H7 (cell line): ENCODE results near the gene SCN2A. TPM values are rescaled to one million over a fixed set of nuclear protein-coding genes. Genes with fewer than 3 reads are reported as not detected.
"Not testable (repeated sequence)": the region's sequence is repeated elsewhere in the genome, so short reads cannot be mapped to it uniquely, and the experiment has no call there.

ENCODE experiments used
- DNase-seq: peaks from one replicate; pipeline ENCODE4 v3.0.0; 2012
- H3K27me3 ChIP-seq: 2 replicates; pipeline ENCODE4 v1.6.0; 2011; ENCODE audit warnings: mild to moderate bottlenecking, low read length; ENCODE audit not compliant: control insufficient read depth, insufficient read depth
- H3K36me3 ChIP-seq: replicated peaks from 2 replicates; pipeline ENCODE4 v1.5.1; 2011; ENCODE audit warnings: low read length; ENCODE audit not compliant: control insufficient read depth, insufficient read depth
- H3K4me3 ChIP-seq: 2 replicates; pipeline ENCODE4 v1.5.1; 2011; ENCODE audit warnings: low read depth, mild to moderate bottlenecking, control low read depth, low read length, moderate library complexity; ENCODE audit not compliant: insufficient read depth
- total RNA-seq: library from RNA; depleted of rRNA; stranded (reverse); fragments of >200 nt; shearing (Covaris generic); gene quantifications from 2 replicates; pipeline ENCODE4 v1.2.3, GENCODE V29; 2014

The SCN2A gene
- total RNA-seq, 1 experiment from 2014 or later, result under 0.01 TPM

GRCh38 chr2:165237056-165237455 lies 2.2 kb upstream of the SCN2A start:
- no peak for DNase-seq
- Histone ChIP-seq H3K36me3 (no peaks in the 10 kb centered on the region), H3K4me3 (no peak overlapping the region), H3K27me3 (no peaks in the 10 kb centered on the region)

GRCh38 chr2:165238295-165238694 lies 919 bp upstream of the SCN2A start:
- Histone ChIP-seq H3K27me3 (no peaks in the 10 kb centered on the region), H3K4me3 (no peak overlapping the region), H3K36me3 (no peaks in the 10 kb centered on the region)
- DNase-seq, result no peak

GRCh38 chr2:165239856-165240515 lies 772 bp downstream of the SCN2A start:
- H3K4me3 ChIP-seq, result no peak overlapping the region
- H3K36me3 ChIP-seq, result no peaks in the 10 kb centered on the region
- no peak for DNase-seq
- H3K27me3 ChIP-seq, result no peaks in the 10 kb centered on the region

- Histone ChIP-seq H3K27me3 (no peaks in the 10 kb centered on the region), H3K36me3 (no peaks in the 10 kb centered on the region), H3K4me3 (no peak overlapping the region)
- DNase-seq, result no peak
Measured at GRCh38 chr2:165240916-165241315, 1.7 kb downstream of the SCN2A start.

- Histone ChIP-seq H3K27me3 (no peaks in the 10 kb centered on the region), H3K36me3 (no peaks in the 10 kb centered on the region), H3K4me3 (no peak overlapping the region)
- no peak for DNase-seq
Measured at GRCh38 chr2:165245081-165245793, 6.0 kb downstream of the SCN2A start.

- Histone ChIP-seq H3K27me3 (no peaks in the 10 kb centered on the region), H3K4me3 (no peak overlapping the region), H3K36me3 (no peaks in the 10 kb centered on the region)
- no peak for DNase-seq
Measured at GRCh38 chr2:165248238-165248637, 9.0 kb downstream of the SCN2A start.

- Histone ChIP-seq H3K4me3 (no peak overlapping the region), H3K36me3 (no peaks in the 10 kb centered on the region), H3K27me3 (no peaks in the 10 kb centered on the region)
- no peak for DNase-seq
Measured at GRCh38 chr2:165251366-165251765, 12.2 kb downstream of the SCN2A start.

GRCh38 chr2:165253178-165253577 lies 14.0 kb downstream of the SCN2A start:
- Histone ChIP-seq H3K4me3 (no peak overlapping the region), H3K36me3 (no peaks in the 10 kb centered on the region), H3K27me3 (no peaks in the 10 kb centered on the region)
- DNase-seq, result no peak

- Histone ChIP-seq H3K36me3 (no peaks in the 10 kb centered on the region), H3K27me3 (no peaks in the 10 kb centered on the region), H3K4me3 (no peak overlapping the region)
- DNase-seq, result no peak
Measured at GRCh38 chr2:165256618-165257017, 17.4 kb downstream of the SCN2A start.

- H3K36me3 ChIP-seq, DNase-seq, H3K27me3 ChIP-seq: not testable (repeated sequence)
Measured at GRCh38 chr2:165260347-165260746, 21.1 kb downstream of the SCN2A start.

GRCh38 chr2:165268754-165269153 lies 29.5 kb downstream of the SCN2A start:
- Histone ChIP-seq H3K4me3 (no peak overlapping the region), H3K27me3 (no peaks in the 10 kb centered on the region), H3K36me3 (no peaks in the 10 kb centered on the region)
- DNase-seq, result no peak

More at GRCh38 chr2:165260347-165260746, 21.1 kb downstream of the SCN2A start:
- H3K4me3 ChIP-seq, result not testable (repeated sequence)

- Histone ChIP-seq H3K27me3 (no peaks in the 10 kb centered on the region), H3K4me3 (no peak overlapping the region), H3K36me3 (no peaks in the 10 kb centered on the region)
- no peak for DNase-seq
Measured at GRCh38 chr2:165273176-165273575, 34.0 kb downstream of the SCN2A start.

- H3K27me3 ChIP-seq, result no peaks in the 10 kb centered on the region
- H3K36me3 ChIP-seq, result no peaks in the 10 kb centered on the region
- no peak overlapping the region for H3K4me3 ChIP-seq
- no peak for DNase-seq
Measured at GRCh38 chr2:165274698-165275097, 35.5 kb downstream of the SCN2A start.

- H3K4me3 ChIP-seq, result no peak overlapping the region
- H3K36me3 ChIP-seq, result no peaks in the 10 kb centered on the region
- no peaks in the 10 kb centered on the region for H3K27me3 ChIP-seq
- no peak for DNase-seq
Measured at GRCh38 chr2:165275932-165276331, 36.7 kb downstream of the SCN2A start.

- no peak overlapping the region for H3K4me3 ChIP-seq
- no peaks in the 10 kb centered on the region for H3K36me3 ChIP-seq
- no peak for DNase-seq
- H3K27me3 ChIP-seq, result no peaks in the 10 kb centered on the region
Measured at GRCh38 chr2:165277295-165277694, 38.1 kb downstream of the SCN2A start.
